Head of caudate nucleus (tissue), 42 donors: ENCODE measurements around the gene FAM83G.

Source experiments
- DNase-seq, 42 donors: peaks; one replicate each; pipeline versions ENCODE4 v3.0.0 to v3.0.0-alpha.2; 2020 to 2021; ENCODE audit warnings: mixed read lengths in 7 of 42
- intact Hi-C: fragments of 100-400 bp; cut with DNase I; formaldehyde crosslinking; loops from one replicate; pipeline ENCODE4 v1.15.0; 2022

FAM83G gene

DNA sequence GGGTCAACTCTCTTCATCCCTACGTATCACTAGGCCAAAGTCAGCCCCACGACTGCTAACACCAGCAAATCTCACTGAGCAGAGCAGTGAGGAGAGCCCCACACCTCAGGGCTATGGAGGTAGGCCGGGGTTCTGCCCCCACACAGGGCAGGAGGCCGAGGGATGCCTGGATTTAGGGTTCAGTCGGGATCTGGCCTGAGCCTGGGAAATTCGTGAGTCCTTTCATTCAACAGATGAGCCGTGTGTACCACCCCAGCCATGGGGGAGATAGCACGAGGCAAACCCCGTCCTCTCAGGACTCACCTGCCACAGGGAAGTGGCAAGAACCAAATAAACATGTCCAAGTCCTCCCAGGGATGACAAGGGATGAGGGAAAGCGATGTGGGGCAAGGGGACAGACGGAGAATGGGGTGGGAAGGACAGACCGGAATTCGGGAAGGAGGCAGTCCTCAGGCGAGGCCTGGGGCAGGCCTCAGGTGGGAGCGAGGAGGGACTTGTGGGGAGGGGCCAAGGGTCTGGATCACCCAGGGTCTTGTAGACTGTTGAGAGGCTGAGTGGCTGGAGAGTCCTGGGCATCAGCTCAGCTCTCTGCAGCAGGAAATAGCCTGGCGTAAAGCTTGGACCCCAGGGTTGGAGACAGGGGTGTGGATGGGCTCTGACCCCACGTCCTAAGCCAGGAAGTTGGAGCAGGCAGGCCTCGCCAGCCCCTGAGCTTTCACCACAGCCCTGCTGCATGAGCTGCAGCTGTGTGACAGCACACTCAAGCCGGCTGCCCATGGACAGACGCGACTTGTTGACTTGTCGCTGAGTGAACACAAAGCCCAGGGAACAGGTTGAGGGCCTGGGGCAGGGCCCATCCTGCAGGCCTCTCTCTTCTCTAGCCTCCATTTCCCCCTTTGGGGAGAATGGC is 7.9 kb upstream of the FAM83G start:
- no peak for DNase-seq
- intact Hi-C loops = no loop called here

GRCh38 chr17:19011581-19011980 is 7.0 kb upstream of the FAM83G start:
- DNase-seq = no peak
- intact Hi-C loops = no loop called here

GRCh38 chr17:19010729-19011505 is 6.4 kb upstream of the FAM83G start:
- intact Hi-C loops = no loop called here

GRCh38 chr17:19009970-19010369 is 5.4 kb upstream of the FAM83G start:
- intact Hi-C loops = no loop called here
- DNase-seq = no peak

More at GRCh38 chr17:19010729-19011505, 6.4 kb upstream of the FAM83G start:
- no peak for DNase-seq

GRCh38 chr17:19006698-19007097 is 2.1 kb upstream of the FAM83G start:
- intact Hi-C loops = no loop called here
- no peak for DNase-seq

- intact Hi-C loops = no loop called here
- no peak for DNase-seq
These were observed 1.3 kb upstream of the FAM83G start for GRCh38 chr17:19005789-19006430.

GRCh38 chr17:19005137-19005773 is 691 bp upstream of the FAM83G start:
- no peak for DNase-seq
- intact Hi-C loops = no loop called here

DNA sequence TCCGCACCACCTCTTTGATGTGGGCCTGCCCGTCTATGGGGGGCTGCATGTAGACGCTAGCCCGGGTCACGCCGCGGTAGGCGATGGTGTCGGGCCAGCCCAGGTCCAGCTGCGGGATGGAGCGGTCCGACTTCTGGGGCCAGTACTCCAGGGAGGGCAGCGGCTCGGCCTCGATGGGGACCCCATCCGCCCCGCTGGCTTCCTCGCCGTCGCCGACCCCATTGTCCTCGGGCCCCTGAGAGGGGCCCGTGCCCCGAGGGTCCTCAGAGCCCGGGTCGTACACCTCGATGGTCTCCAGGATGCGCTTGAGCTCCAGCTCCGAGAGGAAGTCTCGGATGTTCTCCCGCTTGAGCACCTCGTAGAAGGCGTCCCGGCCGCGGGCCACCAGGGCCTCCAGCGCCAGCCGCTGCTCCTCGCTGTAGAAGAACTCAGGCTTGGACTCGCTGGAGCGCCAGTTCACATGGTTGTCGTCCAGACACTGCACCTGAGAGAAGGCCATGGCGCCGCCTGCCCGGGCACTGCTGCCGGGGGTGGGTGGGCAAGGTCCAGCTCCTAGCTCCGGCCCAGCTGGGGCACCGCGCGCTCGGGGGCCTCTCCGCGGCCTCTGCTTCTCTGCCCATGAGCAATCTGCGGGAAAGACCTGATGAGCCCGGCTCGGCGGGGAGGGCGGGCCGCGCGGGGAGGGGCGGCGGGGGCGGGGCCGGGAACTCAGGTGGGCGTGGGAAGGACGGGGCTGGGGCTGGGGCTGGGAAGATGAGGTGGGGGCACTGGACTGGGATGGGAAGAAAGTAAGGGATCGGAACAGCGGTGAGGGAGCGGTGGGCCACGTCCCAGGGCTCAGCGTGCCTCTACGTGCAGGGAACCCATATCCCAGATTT is 782 bp downstream of the FAM83G start:
- DNase-seq = peak in 1 of 42 donors; percentile 12
- intact Hi-C loops = no loop called here

- intact Hi-C loops = no loop called here
These were observed 1.6 kb downstream of the FAM83G start for GRCh38 chr17:19002805-19003542.

GRCh38 chr17:19001907-19002590 is 2.5 kb downstream of the FAM83G start:
- intact Hi-C loops = no loop called here
- no peak for DNase-seq

More at GRCh38 chr17:19002805-19003542, 1.6 kb downstream of the FAM83G start:
- DNase-seq = no peak

DNA sequence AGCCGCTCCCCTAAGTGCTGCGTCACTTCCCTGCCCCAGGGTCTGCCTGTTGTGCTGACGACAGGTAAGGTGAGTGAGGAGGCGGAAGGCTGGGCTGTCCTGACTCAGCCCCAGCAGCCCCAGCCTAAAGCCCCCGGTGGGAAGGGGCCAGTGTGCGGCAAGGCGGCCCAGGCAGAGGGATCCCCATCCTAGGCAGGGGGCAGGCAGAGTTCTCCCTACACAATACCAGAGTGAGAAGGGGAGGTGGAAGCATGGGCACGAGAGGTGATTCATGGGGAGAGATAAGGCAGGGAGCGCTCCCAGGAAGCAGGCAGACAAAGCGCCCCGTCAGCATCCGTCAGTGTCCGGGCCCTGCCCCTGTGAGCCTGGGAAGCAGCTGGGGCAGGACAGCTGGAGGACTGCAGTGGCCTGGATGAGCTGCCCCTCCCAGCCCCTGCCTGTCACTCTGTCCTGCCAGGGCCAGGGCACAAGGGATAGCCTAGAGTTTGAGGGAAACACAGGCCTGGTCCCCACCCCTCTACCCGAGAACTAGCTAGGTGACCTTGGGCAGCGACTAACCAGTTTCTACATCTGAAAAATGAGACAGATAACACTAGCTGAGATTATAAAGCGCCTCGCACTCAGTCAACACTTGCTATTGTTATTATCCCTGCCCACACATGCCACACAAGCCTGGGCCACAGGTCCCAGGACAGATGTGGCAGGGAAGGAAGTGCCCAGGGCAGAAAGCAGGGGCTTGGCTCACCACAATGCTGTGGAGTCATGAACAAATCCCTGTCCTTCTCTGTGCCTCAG is 3.8 kb downstream of the FAM83G start:
- DNase-seq = no peak
- intact Hi-C loops = no loop called here

DNA sequence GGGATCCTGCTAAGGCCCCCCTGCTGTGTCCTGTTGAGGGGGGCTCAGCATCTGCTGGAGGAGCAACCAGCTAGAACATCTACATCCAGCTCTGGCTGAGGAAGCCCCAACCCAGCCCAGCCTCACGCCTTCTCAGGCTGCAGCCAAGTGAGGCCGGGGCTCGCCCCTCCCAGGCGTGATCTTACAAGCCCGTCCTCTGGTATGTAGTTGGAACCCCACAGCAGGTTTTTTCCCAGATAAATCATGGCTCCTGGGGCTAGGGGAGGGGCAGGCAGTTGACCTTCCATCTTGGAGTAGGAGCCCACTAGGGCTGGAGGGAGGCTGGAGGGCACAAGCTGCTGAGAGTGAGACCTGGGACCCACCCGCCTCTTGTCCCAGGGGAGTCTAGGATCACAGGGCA is 4.7 kb downstream of the FAM83G start:
- intact Hi-C loops = no loop called here

DNA sequence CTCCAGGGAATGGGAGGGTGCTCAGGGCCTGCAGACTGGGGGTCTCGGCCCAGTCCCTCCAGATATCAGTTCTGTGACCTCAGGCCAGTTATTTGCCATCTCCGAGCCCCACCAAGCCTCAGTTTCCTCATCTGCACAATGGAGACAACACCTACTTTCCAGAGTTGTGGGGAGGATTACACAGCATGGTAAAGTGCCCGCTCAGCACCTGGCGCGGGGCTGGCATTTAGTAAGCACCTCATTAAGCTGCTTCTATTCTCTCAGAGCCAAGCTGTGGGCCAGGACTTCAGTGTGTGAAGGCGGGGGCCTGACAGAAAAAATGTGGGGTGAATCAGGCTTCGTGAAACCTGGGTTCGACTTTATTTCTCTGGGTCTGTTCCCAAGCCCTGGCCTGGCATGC is 5.2 kb downstream of the FAM83G start:
- intact Hi-C loops = no loop called here
- no peak for DNase-seq

More for the DNA sequence above, 4.7 kb downstream of the FAM83G start:
- DNase-seq = no peak

- no peak for DNase-seq
- intact Hi-C loops = no loop called here
These were observed 6.8 kb downstream of the FAM83G start for GRCh38 chr17:18997650-18998196.

DNA sequence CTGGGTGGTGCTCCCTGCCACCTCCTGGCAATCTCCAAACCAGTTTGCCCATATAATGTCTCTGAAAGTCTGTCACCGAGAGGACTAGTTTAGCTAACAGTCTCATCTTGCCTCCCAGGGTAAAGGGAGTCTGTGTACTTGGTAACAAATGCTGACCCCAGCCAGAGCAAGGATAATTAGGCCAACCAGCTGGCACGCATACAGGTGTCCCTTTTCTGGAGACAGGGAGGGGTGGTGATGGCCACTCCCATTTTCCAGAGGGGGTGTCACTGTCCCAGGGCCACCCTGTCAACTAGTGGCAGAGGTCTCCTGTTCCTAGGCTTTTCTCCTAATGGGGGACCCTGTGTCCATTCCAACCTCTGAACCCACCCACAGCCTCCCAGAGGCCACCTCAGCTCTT is 8.1 kb downstream of the FAM83G start:
- DNase-seq = no peak
- intact Hi-C loops = no loop called here

DNA sequence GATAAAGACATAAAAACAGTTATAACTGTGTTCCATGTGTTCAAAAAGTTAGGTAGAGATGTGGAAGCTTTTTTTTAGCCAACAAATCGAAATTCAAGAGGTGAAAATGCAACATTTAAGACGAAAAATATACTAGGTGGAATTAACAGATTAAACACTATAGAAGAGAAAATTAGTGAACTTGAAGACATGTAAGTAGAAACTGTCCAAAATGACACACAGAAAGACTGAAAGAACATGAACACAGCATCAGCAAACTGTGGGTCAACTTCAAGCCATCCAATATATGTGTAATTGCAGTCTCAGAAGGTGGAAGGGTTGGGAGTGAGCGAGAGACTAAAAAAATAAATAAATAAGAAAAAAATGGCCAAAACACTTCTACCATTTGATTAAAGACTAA is 9.3 kb downstream of the FAM83G start:
- intact Hi-C loops = no loop called here
- DNase-seq = no peak
